ENCODE data around the gene KLF7. TPM values are rescaled to one million over a fixed set of nuclear protein-coding genes. Genes with fewer than 3 reads are reported as not detected.

KLF7 gene
- total RNA-seq, 2 donors from 2014 or later = 27.2 to 28.3 TPM

GRCh38 chr2:207091928-207092327, 73.8 kb downstream of the KLF7 start:
- TF ChIP-seq CTCF (IDR thresholded peaks at IDR 0.05) = no peak
- Histone ChIP-seq H3K4me1 (ENCODE audit: control insufficient read depth in 1 of 2, low read depth in 2 of 2) (peaks cover 35 to 52% of the 10 kb centered on the region in 2 donors), H3K27me3 (replicated peaks; ENCODE audit: insufficient read depth) (no peaks in the 10 kb centered on the region), H3K4me3 (no peak overlapping the region), H3K27ac (no peak overlapping the region), H3K9me3 (no peaks in the 10 kb centered on the region), H3K36me3 (peaks cover 4% of the 10 kb centered on the region)
- no peak for DNase-seq (ENCODE audit: low spot score)
- ATAC-seq (ENCODE audit: insufficient number of reproducible peaks, low FRiP score, low read depth) = no peak

GRCh38 chr2:207091176-207091575, 74.6 kb downstream of the KLF7 start:
- Histone ChIP-seq H3K27me3 (replicated peaks; ENCODE audit: insufficient read depth) (no peaks in the 10 kb centered on the region), H3K27ac (no peak overlapping the region), H3K9me3 (no peaks in the 10 kb centered on the region), H3K36me3 (peaks cover 4% of the 10 kb centered on the region), H3K4me1 (ENCODE audit: control insufficient read depth in 1 of 2, low read depth in 2 of 2) (peaks cover 35 to 48% of the 10 kb centered on the region in 2 donors), H3K4me3 (no peak overlapping the region)
- DNase-seq (ENCODE audit: low spot score) = no peak
- no peak for ATAC-seq (ENCODE audit: insufficient number of reproducible peaks, low FRiP score, low read depth)
- no peak for TF ChIP-seq CTCF (IDR thresholded peaks at IDR 0.05)

- H3K27ac ChIP-seq = no peak overlapping the region
- H3K27me3 ChIP-seq (replicated peaks; ENCODE audit: insufficient read depth) = no peaks in the 10 kb centered on the region
- TF ChIP-seq CTCF (IDR thresholded peaks at IDR 0.05) = no peak
- peaks cover 5% of the 10 kb centered on the region for H3K36me3 ChIP-seq
- no peak overlapping the region for H3K4me3 ChIP-seq
- no peaks in the 10 kb centered on the region for H3K9me3 ChIP-seq
- H3K4me1 ChIP-seq (ENCODE audit: control insufficient read depth in 1 of 2, low read depth in 2 of 2) = peaks cover 35 to 44% of the 10 kb centered on the region in 2 donors
- no peak for ATAC-seq (ENCODE audit: insufficient number of reproducible peaks, low FRiP score, low read depth)
- DNase-seq (ENCODE audit: low spot score) = no peak
These were observed 75.4 kb downstream of the KLF7 start for GRCh38 chr2:207090389-207090788.

GRCh38 chr2:207088839-207089238, 76.9 kb downstream of the KLF7 start:
- Histone ChIP-seq H3K27ac (no peak overlapping the region), H3K4me1 (ENCODE audit: control insufficient read depth in 1 of 2, low read depth in 2 of 2) (peaks cover 35 to 45% of the 10 kb centered on the region in 2 donors), H3K9me3 (no peaks in the 10 kb centered on the region), H3K27me3 (replicated peaks; ENCODE audit: insufficient read depth) (no peaks in the 10 kb centered on the region), H3K4me3 (no peak overlapping the region), H3K36me3 (peaks cover 7% of the 10 kb centered on the region)
- TF ChIP-seq CTCF (IDR thresholded peaks at IDR 0.05) = no peak
- ATAC-seq (ENCODE audit: insufficient number of reproducible peaks, low FRiP score, low read depth) (no peak), DNase-seq (ENCODE audit: low spot score) (no peak)

- no peak for TF ChIP-seq CTCF (IDR thresholded peaks at IDR 0.05)
- Histone ChIP-seq H3K4me3 (no peak overlapping the region), H3K36me3 (peaks cover 7% of the 10 kb centered on the region), H3K4me1 (ENCODE audit: control insufficient read depth in 1 of 2, low read depth in 2 of 2) (peaks cover 32 to 48% of the 10 kb centered on the region in 2 donors), H3K27me3 (replicated peaks; ENCODE audit: insufficient read depth) (no peaks in the 10 kb centered on the region), H3K9me3 (no peaks in the 10 kb centered on the region), H3K27ac (no peak overlapping the region)
- ATAC-seq (ENCODE audit: insufficient number of reproducible peaks, low FRiP score, low read depth) (no peak), DNase-seq (ENCODE audit: low spot score) (no peak)
These were observed 77.5 kb downstream of the KLF7 start for GRCh38 chr2:207088276-207088675.

Measured in thoracic aorta (tissue), 2 donors.